ENCODE data around the gene PTPRR.

GRCh38 chr12:70756791-70757190 lies 163.7 kb downstream of the PTPRR start:
- TF ChIP-seq CTCF (conservative IDR thresholded peaks at IDR 0.05; ENCODE audit: low read depth, low read length) (no peak), POLR2A (IDR thresholded peaks at IDR 0.05; ENCODE audit: low read depth, low read length) (no peak), RFX5 (IDR thresholded peaks at IDR 0.05; ENCODE audit: low read depth, low read length) (no peak), MXI1 (IDR thresholded peaks at IDR 0.05; ENCODE audit: borderline replicate concordance, low read depth, low read length) (no peak), BHLHE40 (IDR thresholded peaks at IDR 0.05; ENCODE audit: low read depth, low read length) (no peak), USF2 (IDR thresholded peaks at IDR 0.05; ENCODE audit: low read depth, low read length) (no peak), NFE2L2 (IDR thresholded peaks at IDR 0.05; ENCODE audit: low read depth, low read length) (no peak), CHD1 (IDR thresholded peaks at IDR 0.05; ENCODE audit: low read depth, low read length) (no peak), ELK1 (IDR thresholded peaks at IDR 0.05; ENCODE audit: borderline replicate concordance, low read depth, low read length) (no peak), SMC3 (IDR thresholded peaks at IDR 0.05; ENCODE audit: low read depth, low read length) (no peak)

Data from IMR-90 (cell line).